Hematopoietic multipotent progenitor cell treated with erythropoietin and hydrocortisone succinate and interleukin-3 and kit ligand, for 17 days (in vitro differentiated cells): ENCODE results near the gene CNGA1.
"Not testable (repeated sequence)": the region's sequence is repeated elsewhere in the genome, so short reads cannot be mapped to it uniquely, and the experiment has no call there.

Experiments used
- DNase-seq: peaks from one replicate; pipeline ENCODE4 v3.0.0-alpha.2; 2015; ENCODE audit warnings: low spot score

CNGA1 gene

DNA sequence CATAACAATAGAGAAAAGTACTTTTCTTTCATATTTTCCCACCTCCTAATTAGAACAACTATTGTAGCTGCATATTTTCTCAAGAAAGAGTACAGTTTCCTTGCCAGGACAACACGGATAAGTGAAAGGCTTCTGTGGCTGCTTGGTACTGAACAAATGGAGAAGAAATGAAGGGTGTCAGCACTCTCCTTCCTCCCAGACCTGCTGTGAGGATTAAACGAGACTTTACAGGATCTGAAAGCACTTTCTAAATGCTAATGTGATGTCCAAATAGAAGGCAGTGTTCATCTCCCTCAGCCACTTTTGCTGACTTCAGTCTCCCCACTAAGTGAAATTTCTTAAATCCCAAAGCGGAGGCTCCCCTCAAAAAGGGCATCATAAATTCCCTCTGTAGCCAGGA, 14.0 kb upstream of the CNGA1 start:
- no peak for DNase-seq

DNA sequence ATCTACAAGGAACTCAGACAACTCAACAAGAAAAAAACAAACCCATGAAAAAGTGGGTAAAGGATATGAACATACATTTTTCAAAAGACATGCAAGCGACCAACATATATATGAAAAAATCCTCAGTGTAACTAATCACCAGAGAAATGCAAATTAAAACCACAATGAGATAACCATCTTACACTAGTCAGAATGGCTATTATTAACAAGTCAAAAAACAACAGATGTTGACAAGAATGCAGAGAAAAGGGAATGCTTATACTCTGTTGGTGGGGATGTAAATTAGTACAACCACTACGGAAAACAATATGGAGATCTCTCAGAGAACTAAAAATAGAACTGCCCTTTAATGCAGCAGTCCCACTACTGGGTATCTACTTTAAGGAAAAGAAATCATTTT, 12.2 kb upstream of the CNGA1 start:
- no peak for DNase-seq

DNA sequence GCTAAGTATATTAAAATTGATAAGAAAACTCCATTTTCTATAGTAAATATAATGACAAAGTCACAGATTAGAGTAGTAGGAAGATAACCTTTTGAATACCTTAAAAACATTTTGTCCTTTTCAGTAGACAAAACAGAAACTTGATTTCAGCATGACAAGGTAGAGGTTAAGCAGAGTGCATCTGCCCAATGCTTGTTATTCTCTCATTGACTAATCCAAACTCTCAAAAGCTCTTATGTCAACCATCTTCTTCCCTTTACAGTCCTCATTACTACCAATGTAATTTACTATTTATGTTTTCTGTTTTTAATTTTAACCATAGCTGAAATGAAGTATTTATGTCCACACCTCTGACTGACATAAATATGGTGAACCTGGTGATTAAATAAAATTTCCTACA, 11.2 kb upstream of the CNGA1 start:
- DNase-seq: no peak

DNA sequence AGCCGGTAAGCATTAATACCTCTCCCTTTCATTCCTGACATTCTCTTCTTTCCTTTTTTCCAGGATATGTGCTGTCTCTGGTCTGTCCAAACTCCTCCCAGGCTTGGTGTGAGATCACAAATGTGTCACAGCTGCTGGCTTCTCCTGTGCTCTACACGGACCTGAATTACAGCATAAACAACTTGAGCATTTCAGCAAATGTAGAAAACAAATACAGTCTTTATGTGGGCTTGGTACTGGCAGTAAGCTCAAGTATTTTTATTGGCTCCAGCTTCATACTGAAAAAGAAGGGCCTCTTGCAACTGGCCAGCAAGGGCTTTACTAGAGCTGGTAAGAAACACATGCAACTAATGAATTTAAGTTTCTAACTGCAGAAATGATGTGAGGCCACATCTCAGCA, 8.5 kb upstream of the CNGA1 start:
- no peak for DNase-seq

DNA sequence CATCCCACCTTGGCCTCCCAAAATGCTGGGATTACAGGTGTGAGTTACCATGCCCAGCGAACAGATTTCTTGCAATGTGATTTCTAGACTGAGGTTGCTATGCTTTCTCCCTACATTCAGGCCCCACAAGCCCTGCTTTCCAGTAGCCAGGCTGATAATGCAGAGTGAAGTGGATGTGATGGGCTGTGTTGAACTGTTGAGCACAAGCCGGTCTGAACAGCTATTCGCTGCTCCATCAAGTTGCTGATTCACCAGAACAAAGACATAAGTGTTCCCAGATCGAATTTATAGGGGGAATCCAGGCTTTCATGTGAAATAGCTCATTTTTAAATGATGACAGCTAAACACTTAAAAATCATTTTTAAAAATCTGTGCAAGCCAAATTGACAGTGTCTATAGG, 8.0 kb upstream of the CNGA1 start:
- no peak for DNase-seq

DNA sequence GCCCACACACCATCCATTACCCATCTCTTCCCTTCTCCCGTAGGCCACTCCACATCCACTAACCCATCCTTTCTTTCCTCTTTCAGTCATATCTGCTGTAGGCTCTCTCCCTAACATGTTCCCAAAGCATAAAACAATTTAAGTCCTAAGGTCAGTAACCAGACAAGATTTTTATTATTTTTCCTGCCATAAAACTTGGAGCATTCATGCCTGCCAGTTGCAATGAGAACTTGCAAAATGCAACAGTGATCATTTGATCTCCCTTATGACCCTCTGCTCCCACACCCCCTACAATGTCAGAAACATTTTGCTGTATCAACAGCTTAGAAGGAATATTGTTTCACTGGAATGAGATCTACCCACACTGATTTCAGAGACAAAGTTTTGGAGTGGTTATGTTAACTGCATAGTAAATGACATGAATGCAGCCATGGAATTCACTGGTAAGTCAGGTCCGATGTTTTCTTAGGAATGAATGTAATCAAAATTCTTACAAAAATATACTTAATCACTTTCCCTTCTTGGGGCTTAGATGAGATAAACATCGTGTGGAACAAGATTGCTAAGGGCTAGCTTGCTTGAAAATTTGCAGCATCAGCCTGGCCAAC, 5.8 kb upstream of the CNGA1 start:
- no peak for DNase-seq

DNA sequence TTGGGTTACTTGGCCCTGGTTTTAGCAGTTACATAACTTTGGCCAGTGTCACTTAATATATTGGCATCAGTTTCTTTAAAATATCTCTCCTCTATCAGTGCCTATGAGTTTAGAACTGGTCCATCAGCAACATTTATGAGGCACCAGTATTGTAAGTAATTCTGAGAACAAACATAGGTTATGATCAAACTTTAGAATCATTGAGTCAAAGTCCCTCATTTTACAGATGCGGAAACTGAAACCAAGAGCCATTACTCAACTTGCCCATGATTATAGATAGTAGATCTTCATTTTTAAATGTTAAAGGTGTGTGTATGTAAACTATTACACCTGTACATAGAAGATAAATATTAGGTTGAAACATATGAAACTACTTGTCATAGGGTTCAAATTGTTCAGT, 4.6 kb upstream of the CNGA1 start:
- no peak for DNase-seq

DNA sequence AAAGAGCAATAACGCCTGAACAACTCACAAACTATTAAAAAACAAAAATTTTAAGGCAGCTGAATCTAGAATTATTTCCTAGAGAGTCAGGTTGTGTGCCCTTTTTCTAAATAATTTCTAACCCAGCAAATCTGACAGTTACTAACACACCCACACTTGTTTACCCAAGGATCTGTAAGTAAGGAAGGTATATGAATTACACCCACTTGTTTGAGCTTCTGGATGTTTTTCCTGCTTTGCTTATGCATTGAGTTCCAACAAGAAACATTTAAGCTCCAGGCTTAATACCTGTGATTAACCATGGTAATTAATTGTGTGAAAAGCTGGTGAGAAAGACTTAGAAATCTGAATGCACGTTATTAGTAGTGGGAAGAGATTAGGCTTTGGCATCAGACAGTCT, 1.6 kb upstream of the CNGA1 start:
- no peak for DNase-seq

DNA sequence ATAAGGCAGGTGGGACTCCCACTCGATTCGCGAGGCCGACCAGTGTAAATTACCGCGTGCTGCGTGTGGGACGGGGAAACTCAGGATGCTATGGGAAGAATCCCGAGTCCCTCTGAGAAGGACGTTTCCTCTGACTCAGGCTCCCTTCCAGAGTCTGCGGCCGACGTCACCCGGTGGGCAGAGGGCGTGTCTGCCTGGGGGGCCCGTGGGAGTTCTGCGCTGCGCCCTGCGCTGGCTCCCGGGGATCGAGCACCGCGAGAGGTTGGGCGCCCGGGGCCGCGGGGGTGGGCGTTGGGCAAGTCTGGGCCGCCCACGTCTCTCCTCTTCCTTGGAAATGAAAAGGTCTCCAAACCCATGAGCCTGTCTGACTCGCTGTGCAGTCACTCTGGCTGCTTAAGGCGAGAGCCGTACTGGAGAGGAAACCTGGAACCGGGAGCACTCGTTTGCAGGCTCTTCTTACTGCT, 659 bp upstream of the CNGA1 start:
- no peak for DNase-seq

DNA sequence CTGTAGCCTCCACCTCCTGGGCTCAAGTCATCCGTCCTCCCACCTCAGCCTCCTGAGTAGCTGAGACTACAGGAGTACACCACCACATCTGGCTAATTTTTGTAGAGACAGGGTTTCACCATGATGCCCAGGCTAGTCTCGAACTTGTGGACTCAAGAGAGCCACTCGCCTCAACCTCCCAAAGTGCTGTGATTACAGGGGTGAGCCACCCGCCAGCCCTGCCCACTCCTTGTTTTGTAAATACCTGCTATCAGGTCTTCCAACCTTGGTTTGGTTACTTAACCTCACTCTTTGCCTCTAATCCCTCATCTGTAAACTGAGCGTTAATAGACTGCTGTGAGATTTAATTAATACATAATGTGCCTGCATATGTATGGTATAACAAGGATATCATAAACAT, 803 bp downstream of the CNGA1 start:
- no peak for DNase-seq

DNA sequence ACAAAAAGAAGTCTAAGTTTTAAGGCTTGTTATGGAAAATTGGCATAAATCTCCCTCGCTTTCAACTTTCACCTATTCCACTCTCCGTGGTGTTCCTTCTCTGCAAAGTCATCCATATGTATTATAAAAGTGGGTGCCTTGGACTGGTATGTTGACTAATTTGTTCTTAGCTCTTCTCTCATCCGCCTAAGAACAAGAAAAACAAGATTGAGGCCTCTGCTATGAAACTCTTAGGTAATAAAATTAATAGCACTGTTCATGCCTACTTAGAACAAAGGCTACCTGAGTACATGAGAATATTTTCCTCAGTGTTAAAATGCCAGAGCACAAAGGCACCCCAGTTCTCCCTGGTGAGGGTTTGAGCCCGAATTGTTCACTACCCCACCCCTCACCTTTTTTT, 1.3 kb downstream of the CNGA1 start:
- no peak for DNase-seq

DNA sequence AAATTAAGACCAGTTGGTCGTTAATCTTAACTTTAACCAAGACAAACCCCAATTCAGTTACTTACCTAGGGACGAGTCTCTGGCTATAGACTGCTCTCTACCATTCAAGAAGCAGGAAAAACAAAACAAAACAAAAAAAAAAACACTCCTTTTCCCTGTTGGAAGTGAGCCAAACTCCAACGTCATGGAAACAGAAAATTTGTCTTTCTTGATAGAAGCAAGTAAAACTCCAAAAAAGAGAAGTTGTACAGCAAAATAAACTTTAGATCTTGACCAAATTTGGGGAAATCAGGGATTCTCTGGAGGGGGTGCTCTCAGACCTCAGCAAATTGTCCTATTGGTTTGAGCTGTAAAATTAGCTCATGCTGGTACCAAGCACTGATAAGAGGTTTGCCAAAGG, 3.7 kb downstream of the CNGA1 start:
- DNase-seq: no peak

DNA sequence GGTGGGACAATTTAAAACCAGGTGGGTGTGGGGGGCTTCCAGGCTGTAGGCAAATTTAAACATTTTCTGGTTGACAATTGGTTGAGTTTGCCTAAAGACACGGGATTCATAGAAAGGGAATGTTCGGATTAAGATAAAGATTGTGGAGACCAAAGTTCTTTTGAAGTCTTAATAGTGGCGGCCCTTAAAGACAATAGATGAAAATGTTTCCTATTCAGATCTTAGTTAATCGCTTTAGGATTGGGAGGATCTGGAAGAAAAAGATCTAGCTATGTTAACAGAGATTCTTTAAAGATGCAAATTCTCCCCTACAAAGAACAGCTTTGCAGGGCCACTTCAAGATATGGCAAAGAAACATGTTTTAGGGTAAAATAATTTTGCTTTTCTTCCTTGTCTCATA, 4.8 kb downstream of the CNGA1 start:
- no peak for DNase-seq

DNA sequence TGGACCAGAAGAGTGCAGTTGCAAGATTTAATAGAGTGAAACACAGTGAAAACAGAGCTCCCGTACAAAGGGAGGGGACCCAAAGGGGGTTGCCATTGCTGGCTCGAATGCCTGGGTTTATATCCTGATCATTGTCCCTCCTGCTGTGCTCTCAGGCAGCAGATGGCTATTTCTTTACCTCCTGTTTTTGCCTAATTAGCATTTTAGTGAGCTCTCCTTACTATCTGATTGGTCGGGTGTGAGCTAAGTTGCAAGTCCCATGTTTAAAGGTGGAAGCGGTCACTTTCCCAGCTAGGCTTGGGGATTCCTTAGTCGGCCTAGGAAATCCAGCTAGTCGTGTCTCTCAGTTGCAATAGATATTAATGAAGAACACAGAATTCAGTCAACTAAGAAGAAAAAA, 5.6 kb downstream of the CNGA1 start:
- DNase-seq: not testable (repeated sequence)

DNA sequence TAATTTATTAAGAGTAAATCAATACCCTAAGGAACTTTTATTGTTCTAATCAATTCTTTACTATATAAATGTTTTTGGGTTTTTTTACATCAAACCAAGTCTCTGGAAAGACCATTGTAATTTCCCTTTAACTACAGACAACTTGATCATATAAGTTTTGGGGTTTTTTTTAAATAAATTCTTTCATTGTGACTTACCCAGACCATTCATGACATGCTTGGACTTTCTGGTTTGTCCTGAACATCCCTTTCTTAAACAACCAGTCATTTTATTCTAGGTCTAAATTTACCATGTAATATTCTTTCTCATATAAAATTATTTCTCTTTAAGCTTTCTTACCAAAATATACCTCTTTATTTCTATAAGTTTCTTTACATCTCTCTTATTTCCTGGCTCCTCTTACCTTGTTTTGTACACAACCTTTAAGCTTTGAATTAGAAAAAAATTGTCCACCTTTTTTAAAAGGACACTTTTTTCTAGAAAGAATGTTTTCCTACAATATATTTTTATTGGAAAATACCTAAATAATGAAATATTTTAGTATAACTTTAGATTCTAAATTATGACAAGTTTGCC, 8.4 kb downstream of the CNGA1 start:
- DNase-seq: no peak

DNA sequence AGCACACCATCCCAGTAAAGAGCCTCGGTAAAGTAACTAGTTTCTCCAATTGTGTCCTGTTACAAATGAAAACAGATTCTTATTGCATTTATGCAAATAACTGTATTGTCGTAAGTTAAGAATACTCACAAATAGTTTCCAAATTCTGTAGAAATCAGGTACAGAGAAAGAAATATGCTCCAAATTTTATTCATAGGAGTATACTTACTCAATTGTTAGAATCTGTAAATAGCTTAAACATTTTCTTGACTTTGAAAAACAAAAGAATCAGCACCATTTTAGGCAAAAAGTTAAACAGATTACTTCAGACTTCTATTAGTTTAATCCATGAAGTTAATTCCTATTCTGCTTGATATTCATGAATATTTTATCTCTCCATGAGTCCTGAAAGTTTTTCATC, 10.7 kb downstream of the CNGA1 start:
- DNase-seq: no peak

DNA sequence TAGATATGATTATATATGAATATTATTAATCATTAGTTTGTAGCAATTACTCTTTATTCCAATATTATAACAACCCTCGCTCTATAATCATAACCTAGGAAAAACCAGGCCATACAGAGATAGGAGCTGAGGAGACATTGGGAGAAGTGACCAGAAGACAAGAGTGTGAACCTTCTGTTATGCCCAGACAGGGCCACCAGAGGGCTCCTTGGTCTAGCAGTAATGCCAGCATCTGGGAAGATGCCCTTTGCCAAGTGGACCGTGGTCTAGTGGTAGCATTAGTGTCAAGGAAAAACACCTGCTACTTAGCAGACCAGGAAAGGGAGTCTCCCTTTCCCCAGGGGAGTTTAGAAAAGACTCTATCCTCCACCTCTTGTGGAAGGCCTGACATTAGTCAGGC, 12.9 kb downstream of the CNGA1 start:
- not testable (repeated sequence) for DNase-seq

DNA sequence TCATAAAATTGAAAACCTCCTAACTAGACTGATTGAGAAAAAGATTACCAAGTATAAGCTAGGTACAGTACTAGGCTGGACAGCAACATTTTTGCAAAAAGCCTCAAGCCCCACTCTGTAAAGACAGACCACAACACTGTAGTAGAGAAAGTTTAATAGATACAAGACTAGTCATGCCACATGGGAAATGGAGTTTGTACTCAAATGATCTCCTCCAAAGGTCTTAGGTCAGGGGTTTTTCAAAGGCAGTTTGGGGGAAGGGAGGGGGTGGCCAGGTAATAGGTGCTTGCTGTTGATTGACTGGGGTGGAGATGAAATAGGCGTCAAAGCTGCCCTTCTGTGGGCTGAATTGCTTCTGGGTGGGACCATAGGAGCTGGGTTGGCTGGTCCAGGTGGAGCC, 14.2 kb downstream of the CNGA1 start:
- DNase-seq: no peak

DNA sequence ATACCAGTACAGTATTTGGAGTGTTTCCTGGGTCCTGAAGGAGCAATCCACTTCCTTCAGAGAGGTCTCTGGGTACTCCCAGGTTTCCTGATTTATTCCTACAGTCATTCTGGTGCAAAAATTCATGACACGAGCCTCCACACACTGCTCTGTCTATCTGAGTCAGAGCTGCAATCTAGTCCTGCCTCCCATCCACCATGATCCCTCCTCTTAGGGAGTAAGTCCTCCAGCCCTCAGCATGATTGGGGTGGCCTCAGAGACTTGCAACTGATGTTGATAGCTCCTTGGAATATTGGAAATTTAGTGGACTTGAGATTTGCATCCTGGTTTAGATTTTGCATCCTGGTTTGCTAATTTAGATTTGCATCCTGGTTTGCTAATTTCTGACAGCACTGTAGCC, 20.5 kb downstream of the CNGA1 start:
- no peak for DNase-seq

DNA sequence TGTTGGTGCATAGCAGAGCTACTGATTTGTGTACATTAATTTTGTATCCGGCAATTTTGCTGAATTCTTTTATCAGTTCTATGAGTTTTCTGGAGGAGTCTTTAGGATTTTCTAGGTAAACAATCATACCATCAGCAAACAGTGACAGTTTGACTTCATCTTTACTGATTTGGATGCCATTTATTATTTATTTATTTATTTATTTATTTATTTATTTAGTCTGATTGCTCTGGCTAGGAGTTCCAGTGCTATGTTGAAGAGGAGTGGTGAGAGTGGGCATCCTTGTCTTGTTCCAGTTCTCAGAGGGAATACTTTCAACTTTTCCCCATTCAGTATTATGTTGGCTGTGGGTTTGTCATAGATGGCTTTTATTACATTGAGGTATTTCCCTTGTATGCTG, 24.0 kb downstream of the CNGA1 start:
- not testable (repeated sequence) for DNase-seq

DNA sequence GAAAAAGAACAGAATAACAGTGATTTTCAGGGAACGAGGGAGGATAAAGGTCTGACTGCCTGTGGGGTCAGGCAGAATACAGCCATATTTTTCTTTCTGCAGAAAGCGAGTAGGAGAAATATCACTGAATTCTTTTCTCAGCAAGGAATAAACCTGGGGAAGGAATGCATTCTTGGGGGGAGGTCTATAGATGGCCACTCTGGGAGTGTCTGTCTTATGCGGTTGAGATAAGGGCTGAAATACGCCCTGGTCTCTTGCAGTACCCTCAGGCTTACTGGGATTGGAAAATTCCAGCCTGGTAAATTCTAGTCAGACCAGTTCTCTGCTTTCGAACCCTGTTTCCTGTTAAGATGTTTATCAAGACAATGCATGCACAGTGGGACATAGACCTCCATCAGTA, 26.3 kb downstream of the CNGA1 start:
- DNase-seq: no peak

DNA sequence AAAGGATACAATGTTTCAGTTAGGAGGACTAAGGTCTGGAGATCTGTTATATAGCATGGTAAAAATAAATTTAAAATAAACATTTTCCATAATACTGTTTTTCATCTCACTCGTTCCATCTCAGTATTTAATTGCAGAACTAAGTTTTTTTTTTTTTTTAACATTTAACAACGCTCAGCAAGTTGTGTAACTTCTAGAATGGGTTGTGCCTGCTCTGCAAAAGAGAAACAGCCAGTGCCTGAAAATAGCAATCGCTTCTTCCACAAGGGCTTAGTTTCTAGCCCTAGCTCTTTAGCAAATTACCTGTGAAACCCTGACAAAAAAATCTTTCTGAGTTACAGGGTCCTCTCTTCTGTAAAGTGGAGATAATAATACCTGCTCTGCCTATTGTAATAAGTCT, 41.9 kb downstream of the CNGA1 start:
- DNase-seq: no peak

DNA sequence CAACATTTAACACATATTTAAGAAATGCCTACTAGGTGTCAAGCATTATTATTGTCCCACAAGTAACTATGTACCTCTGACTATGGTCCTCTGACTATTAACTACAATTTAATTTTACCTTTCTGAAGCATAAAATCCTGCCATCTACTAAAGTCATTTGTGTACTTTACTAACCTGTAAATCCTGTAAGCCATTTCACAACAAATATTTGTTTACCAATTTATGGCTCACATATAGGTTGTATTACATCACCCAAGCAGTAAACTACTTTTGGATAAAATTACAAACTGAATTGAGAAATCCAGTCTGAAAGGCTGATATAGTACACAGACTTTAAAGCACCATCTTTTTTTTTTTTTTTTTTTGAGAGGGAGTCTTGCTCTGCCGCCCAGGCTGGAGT, 43.8 kb downstream of the CNGA1 start:
- DNase-seq: no peak

DNA sequence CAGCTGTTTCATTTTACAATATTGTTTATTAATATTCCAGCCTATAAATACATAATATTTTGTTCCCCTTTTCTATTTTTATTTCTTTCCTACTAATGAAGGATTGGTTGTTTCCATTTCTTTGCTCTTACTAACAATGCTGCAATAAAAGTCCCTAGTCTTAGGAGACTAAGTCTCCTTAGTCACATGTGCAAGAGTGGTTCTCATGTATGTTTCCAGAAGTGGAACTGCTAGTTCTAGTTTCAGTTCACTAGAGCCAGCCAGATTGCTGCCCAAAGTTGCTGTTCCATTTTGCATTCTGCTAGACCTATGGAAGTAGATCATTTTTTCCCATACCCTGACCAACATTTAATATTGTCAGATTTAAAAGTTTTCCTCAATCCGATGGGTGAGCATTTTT, 44.3 kb downstream of the CNGA1 start:
- DNase-seq: no peak

DNA sequence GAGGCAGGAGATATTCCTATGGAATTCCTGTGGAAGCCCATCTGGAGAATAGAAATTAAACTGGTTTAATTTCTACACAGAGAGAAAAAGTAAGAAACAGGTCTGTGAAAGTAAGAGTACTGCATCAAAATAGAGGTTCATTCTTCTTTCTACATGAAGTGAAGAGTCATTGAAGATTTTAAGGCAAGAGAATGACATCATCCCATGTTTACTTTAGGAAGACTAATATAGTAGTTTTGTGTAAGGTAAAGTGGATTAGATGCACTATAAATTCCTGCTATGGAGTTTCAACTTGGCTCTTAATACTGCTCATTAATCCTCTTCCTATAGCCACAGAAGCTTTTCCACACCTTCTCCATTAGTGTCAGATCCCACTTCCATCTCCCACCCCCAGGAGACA, 47.6 kb downstream of the CNGA1 start:
- no peak for DNase-seq
